ENCODE measurements around the gene PRTG.
"Not testable (repeated sequence)": the region's sequence is repeated elsewhere in the genome, so short reads cannot be mapped to it uniquely, and the experiment has no call there.

PRTG gene, protein sequence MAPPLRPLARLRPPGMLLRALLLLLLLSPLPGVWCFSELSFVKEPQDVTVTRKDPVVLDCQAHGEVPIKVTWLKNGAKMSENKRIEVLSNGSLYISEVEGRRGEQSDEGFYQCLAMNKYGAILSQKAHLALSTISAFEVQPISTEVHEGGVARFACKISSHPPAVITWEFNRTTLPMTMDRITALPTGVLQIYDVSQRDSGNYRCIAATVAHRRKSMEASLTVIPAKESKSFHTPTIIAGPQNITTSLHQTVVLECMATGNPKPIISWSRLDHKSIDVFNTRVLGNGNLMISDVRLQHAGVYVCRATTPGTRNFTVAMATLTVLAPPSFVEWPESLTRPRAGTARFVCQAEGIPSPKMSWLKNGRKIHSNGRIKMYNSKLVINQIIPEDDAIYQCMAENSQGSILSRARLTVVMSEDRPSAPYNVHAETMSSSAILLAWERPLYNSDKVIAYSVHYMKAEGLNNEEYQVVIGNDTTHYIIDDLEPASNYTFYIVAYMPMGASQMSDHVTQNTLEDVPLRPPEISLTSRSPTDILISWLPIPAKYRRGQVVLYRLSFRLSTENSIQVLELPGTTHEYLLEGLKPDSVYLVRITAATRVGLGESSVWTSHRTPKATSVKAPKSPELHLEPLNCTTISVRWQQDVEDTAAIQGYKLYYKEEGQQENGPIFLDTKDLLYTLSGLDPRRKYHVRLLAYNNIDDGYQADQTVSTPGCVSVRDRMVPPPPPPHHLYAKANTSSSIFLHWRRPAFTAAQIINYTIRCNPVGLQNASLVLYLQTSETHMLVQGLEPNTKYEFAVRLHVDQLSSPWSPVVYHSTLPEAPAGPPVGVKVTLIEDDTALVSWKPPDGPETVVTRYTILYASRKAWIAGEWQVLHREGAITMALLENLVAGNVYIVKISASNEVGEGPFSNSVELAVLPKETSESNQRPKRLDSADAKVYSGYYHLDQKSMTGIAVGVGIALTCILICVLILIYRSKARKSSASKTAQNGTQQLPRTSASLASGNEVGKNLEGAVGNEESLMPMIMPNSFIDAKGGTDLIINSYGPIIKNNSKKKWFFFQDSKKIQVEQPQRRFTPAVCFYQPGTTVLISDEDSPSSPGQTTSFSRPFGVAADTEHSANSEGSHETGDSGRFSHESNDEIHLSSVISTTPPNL

GRCh38 chr15:55742927-55743728 lies at the start of gene PRTG:
Gene PRTG, minus strand, starts transcription at chr15:55743152. Its CDS starts 221 bp downstream, at chr15:55742931.
- peak; percentile 67 for DNase-seq

- DNase-seq = no peak
These were observed 48.8 kb upstream of the PRTG start for GRCh38 chr15:55791551-55792400.

DNA sequence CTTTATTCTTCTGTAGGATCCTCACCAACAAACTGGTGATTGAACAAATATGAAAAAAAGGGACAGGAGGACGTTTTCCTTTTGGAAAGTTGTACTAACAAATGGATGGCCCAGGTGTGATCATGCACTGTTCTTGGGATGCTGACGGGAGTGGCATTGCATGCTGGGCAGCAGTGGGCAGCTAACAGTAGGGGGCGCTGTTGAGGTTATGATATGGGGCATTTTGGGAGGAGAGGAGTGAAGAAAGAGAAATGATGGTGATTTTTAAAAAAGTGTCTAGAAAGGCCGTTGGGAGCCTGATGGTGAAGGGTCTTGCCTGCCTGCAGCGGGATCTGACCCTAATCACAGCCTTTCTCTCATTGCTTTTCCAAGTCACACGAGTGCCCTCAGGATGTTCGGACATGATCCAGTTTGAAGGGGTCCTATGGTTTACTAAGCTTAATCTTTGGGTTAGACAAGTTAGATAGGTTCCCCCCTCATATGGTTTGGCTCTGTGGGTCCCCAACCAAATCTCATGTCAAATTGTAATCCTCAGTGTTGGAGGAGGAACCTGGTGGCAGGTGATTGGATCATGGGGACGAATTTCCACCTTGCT lies 46.2 kb upstream of the PRTG start:
- DNase-seq = peak; percentile 36

- DNase-seq = no peak
These were observed 43.4 kb upstream of the PRTG start for GRCh38 chr15:55786341-55786740.

DNA sequence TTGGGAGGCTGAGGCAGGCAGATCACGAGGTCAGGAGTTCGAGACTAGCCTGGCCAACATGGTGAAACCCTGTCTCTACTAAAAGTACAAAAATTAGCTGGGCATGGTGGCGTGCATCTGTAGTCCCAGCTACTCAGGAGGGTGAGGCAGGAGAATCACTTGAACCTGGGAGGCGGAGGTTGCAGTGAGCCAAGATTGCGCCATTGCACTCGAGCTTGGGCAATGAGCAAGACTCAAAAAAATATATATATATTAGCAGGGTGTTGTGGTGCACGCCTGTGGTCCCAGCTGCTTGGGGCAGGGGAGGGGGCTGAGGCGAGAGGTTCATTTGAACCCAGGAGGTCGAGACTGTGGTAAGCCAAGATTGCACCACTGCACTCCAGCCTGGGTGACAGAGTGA lies 42.6 kb upstream of the PRTG start:
- not testable (repeated sequence) for DNase-seq

DNA sequence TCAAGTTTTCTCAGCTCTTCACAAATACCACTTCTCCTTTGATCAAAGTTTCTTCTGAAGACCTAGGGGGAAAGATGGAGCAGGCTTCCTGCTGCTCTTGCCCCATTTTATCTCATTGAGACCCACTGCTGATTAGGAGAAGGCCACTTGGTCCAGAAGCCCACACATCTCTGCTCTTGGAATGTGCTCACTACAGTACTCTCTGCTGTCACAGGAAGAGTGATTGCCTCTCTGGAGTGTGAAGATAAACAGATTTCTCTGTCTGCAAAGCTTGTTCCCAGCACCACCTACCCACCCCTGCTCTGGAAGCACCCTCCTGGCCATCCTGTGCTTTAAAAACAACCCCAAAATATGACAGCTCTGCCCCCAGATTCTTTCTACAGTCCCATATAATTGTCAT lies 41.3 kb upstream of the PRTG start:
- no peak for DNase-seq

- DNase-seq = no peak
These were observed 39.9 kb upstream of the PRTG start for GRCh38 chr15:55782901-55783300.

DNA sequence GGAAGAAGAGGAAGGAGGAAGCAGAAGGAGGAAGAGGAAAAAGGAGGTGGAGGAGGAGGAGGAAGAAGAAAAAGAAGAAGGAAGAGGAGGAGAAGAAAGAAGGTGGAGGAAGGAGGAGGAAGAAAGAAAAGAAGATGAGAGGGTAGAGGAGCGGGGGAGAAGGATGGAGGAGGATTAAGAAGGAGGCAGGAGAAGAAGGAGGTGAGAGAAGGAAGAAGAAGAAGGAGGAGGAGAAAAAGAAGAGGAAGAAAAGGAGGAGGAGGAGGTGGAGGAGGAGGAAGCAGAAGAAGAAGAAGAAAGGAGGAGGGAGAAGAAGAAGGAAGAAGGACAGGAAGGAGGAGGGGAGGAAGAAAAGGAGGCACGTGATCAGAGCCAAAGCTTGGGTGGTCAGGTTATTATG lies 37.3 kb upstream of the PRTG start:
- DNase-seq = no peak

GRCh38 chr15:55778932-55779331 lies 36.0 kb upstream of the PRTG start:
- no peak for DNase-seq

DNA sequence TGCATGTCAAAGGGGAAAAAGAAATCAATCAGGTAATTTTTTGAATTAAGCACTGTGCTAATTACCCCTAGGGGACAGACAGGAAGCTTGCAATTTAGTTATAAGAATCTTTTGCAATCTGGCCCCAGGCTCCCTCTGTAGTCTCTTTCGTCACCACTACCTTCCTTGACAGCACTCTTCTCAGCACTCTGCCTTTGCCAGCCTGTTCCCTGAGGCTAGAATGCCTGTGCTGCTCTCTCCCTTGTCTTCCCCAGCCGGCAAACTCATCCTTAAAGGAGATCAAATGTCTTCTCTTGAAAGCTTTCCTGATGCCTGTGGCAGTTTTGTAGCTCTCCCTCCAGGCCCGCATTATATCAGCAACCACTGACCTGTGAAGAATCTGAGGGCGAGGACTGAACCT lies 32.4 kb upstream of the PRTG start:
- no peak for DNase-seq

DNA sequence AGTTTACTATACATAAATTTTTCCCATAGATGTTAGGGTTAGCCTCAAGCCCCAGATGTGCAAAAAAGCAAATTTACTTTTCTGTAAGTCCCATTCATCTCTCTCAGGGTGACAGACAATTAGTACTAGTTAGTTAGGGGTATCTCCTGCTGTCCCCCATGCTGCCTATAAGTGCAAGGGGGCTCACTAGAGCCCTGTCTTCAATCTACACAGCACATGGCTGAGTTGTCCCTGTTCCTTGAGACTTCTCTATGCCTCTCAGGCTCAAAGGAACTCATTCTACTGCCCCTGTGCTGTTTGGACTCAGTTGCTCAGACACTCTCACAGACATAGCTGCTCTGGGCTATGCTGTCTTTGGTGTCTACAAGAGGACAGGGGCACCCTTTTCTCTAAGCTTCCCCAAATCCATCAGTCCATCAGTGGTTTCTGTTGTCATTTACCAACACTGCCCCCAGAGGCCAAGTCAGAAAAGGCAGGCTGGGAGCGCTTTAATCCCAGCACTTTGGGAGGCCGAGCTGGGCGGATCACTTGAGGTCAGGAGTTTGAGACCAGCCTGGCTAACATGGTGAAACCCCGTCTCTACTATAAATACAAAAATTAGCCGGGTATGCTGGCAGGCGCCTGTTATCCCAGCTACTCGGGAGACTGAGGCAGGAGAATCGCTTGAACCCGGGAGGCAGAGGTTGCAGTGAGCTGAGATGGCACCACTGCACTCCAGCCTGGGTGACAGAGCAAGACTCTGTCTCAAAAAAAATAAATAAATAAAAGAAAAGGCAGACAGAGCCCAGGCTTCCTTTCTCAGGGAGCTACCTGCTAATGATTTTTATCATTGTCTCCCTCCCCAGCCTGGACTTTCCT lies 31.4 kb upstream of the PRTG start:
- peak; percentile 73 for DNase-seq

GRCh38 chr15:55770806-55771205 lies 27.9 kb upstream of the PRTG start:
- peak; percentile 73 for DNase-seq

- DNase-seq = peak; percentile 43
These were observed 27.3 kb upstream of the PRTG start for GRCh38 chr15:55770261-55770660.

DNA sequence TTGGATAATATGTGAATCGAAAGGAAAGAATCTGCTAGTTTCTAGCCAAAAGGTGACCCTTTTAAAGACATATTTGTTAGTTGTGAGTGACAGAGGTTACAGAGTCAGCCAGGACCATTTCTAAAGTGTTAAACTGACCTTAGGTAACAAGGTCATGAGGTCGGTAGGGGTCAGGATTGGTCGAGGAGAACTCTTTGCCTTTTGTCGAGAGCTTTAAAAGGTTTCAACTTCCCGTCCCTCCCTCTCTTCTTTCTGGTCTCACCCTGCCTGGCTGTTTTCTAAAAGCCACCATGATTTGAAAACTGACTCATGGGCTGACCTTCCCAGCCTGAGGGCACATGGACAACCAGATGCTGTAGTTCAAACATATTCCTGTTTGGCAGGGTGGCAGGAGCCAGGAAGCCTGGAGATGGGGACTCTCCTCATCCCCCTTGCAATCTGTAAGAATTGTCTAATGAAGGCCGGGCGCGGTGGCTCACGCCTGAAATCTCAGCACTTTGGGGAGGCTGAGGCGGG lies 25.8 kb upstream of the PRTG start:
- DNase-seq = no peak

GRCh38 chr15:55766676-55767075 lies 23.7 kb upstream of the PRTG start:
- DNase-seq = no peak

- no peak for DNase-seq
These were observed 21.4 kb upstream of the PRTG start for GRCh38 chr15:55764398-55764797.

GRCh38 chr15:55758580-55758986 lies 15.6 kb upstream of the PRTG start:
- no peak for DNase-seq

DNA sequence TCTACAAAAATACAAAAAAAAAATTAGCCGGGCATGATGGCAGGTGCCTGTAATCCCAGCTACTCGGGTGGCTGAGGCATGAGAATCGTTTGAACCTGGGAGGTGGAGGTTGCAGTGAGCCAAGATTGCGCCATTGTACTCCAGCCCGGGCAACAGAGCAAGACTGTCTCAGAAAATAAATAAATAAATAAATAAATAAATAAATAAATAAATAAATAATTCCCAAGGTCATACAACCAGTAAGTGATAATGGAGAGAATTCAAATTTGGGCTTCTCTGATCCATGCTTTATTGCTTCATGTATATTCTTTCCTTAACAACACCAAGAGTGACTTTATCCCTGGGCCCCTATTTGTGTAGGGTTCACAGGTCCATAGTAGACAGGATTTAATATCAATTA lies 10.5 kb upstream of the PRTG start:
- DNase-seq = not testable (repeated sequence)

DNA sequence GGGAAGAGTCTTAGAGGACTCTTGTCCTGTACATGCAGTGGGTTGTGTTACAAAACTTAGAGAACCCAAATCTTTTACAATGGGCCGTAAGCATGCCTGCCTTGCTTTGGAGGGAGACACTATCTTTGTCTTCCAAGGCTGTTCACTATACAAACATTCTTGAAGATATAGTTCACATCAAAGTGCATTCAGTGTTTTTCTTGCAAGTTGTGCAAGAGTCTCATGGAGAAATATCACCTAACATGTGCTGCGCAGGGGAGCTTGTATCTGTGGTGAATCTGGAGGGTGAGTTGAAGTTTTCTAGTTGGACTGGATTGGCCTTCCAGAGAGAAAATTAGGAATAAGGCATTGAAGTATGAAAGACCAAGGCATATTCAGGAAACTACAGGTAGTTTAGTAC lies 7.8 kb upstream of the PRTG start:
- no peak for DNase-seq

All from NCI-H82 (cell line).